ENCODE data around the gene ATXN2L. TPM values are rescaled to one million over a fixed set of nuclear protein-coding genes. Genes with fewer than 3 reads are reported as not detected.
"Not testable (repeated sequence)": the region's sequence is repeated elsewhere in the genome, so short reads cannot be mapped to it uniquely, and the experiment has no call there.

Gene ATXN2L
- polyA plus RNA-seq, 12 donors = 56.0 to 174 (median 71.2) TPM; not detected in 1

GRCh38 chr16:28867241-28867640 is 44.4 kb downstream of the ATXN2L start:
- DNase-seq = no peak

GRCh38 chr16:28867646-28868045 is 44.8 kb downstream of the ATXN2L start:
- DNase-seq = not testable (repeated sequence)

- DNase-seq = no peak
Measured at GRCh38 chr16:28869201-28869600, 46.4 kb downstream of the ATXN2L start.

GRCh38 chr16:28872952-28873351 is 50.2 kb downstream of the ATXN2L start:
- DNase-seq = no peak

GRCh38 chr16:28873543-28874201 is 50.9 kb downstream of the ATXN2L start:
- DNase-seq = no peak

GRCh38 chr16:28874406-28874805 is 51.6 kb downstream of the ATXN2L start:
- no peak for DNase-seq

GRCh38 chr16:28875134-28876018 is 52.6 kb downstream of the ATXN2L start:
- DNase-seq = peak; percentile 38

GRCh38 chr16:28876019-28876659 is 53.3 kb downstream of the ATXN2L start:
- DNase-seq = no peak

GRCh38 chr16:28876973-28877654 is 54.3 kb downstream of the ATXN2L start:
- DNase-seq = no peak

GRCh38 chr16:28877655-28878000 is 54.8 kb downstream of the ATXN2L start:
- DNase-seq = no peak

- no peak for DNase-seq
Measured at GRCh38 chr16:28878083-28878926, 55.5 kb downstream of the ATXN2L start, which contains the start of gene ATP2A1. Gene ATP2A1, plus strand, starts transcription at chr16:28878488. Its CDS starts 184 bp downstream, at chr16:28878672.

- DNase-seq = no peak
Measured at GRCh38 chr16:28879261-28879840, 56.6 kb downstream of the ATXN2L start.

GRCh38 chr16:28879841-28880588 is 57.2 kb downstream of the ATXN2L start:
- peak; percentile 83 for DNase-seq

- DNase-seq = no peak
Measured at GRCh38 chr16:28880589-28880915, 57.8 kb downstream of the ATXN2L start.

GRCh38 chr16:28880955-28881354 is 58.2 kb downstream of the ATXN2L start:
- no peak for DNase-seq

GRCh38 chr16:28881565-28881964 is 58.8 kb downstream of the ATXN2L start:
- not testable (repeated sequence) for DNase-seq

- DNase-seq = no peak
Measured at GRCh38 chr16:28882551-28883160, 59.9 kb downstream of the ATXN2L start.

GRCh38 chr16:28883221-28883996 is 60.6 kb downstream of the ATXN2L start:
- DNase-seq = no peak

GRCh38 chr16:28884045-28884444 is 61.2 kb downstream of the ATXN2L start:
- no peak for DNase-seq

Measured in muscle of arm (tissue), 12 donors.